ENCODE data around the gene ZNF474.

- TF ChIP-seq CTCF (IDR thresholded peaks at IDR 0.05): no peak
- TF ChIP-seq POLR2A (IDR thresholded peaks at IDR 0.05): no peak
Observed at GRCh38 chr5:122187426-122187825, 58.1 kb downstream of the ZNF474 start.

Measured in upper lobe of left lung (tissue), 4 donors.